Hepatocyte (in vitro differentiated cells): ENCODE results near the gene B3GALT2. TPM values are rescaled to one million over a fixed set of nuclear protein-coding genes. Genes with fewer than 3 reads are reported as not detected.
A peak's percentile ranks its signal among the peaks of the same experiment; 100 is the strongest.

Source experiments
- DNase-seq: peaks from one replicate; pipeline ENCODE4 v3.0.0-alpha.2; 2016; ENCODE audit warnings: low spot score
- H2AFZ ChIP-seq: fragments of 200-600 bp; sonication (generic); 2 replicates; pipeline ENCODE4 v1.6.0; 2016; ENCODE audit warnings: antibody characterized with exemption, mild to moderate bottlenecking
- H3K27ac ChIP-seq: fragments of 200-600 bp; sonication (generic); 2 replicates; pipeline ENCODE4 v1.5.1; 2016; ENCODE audit warnings: mild to moderate bottlenecking
- H3K27me3 ChIP-seq: fragments of 200-600 bp; sonication (generic); 2 replicates; pipeline ENCODE4 v1.6.1; 2016
- H3K36me3 ChIP-seq: fragments of 200-600 bp; sonication (generic); replicated peaks from 2 replicates; pipeline ENCODE4 v1.5.1; 2016; ENCODE audit warnings: low read depth; ENCODE audit not compliant: insufficient read depth
- H3K4me1 ChIP-seq: fragments of 200-600 bp; sonication (generic); 2 replicates; pipeline ENCODE4 v1.5.1; 2016; ENCODE audit warnings: mild to moderate bottlenecking, moderate library complexity; ENCODE audit not compliant: insufficient read depth
- H3K4me2 ChIP-seq: fragments of 200-600 bp; sonication (generic); 2 replicates; pipeline ENCODE4 v1.6.0; 2016
- H3K4me3 ChIP-seq: fragments of 200-600 bp; sonication (generic); 2 replicates; pipeline ENCODE4 v1.5.1; 2016; ENCODE audit warnings: mild to moderate bottlenecking
- H3K79me2 ChIP-seq: fragments of 200-600 bp; sonication (generic); 2 replicates; pipeline ENCODE4 v1.6.0; 2017; ENCODE audit warnings: mild to moderate bottlenecking
- H3K9me2 ChIP-seq: fragments of 200-600 bp; sonication (generic); replicated peaks from 2 replicates; pipeline ENCODE4 v1.6.0; 2017; ENCODE audit warnings: mild to moderate bottlenecking; ENCODE audit not compliant: insufficient read depth
- H3K9me3 ChIP-seq: fragments of 200-600 bp; sonication (generic); 2 replicates; pipeline ENCODE4 v1.5.1; 2016; ENCODE audit warnings: low read depth, mild to moderate bottlenecking
- H4K20me1 ChIP-seq: fragments of 200-600 bp; sonication (generic); 2 replicates; pipeline ENCODE4 v1.6.0; 2016; ENCODE audit warnings: mild to moderate bottlenecking; ENCODE audit not compliant: insufficient read depth, poor library complexity, severe bottlenecking
- EZH2 ChIP-seq: fragments of 200-600 bp; sonication (generic); IDR thresholded peaks from 2 replicates; pipeline ENCODE4 v1.6.1; 2016; ENCODE audit warnings: antibody characterized with exemption, mild to moderate bottlenecking, borderline replicate concordance
- EZH2phosphoT487 ChIP-seq: fragments of 200-600 bp; sonication (generic); IDR thresholded peaks from one replicate; pipeline ENCODE4 v1.6.1; 2018; ENCODE audit warnings: antibody characterized with exemption, mild to moderate bottlenecking, low read depth, moderate library complexity; ENCODE audit not compliant: unreplicated experiment, severe bottlenecking
- WGBS: methylation state at CpG from one replicate; pipeline ENCODE4 v1.1.6; 2016; ENCODE audit warnings: low lambda C conversion rate; ENCODE audit errors: missing lambda C conversion rate; 5-methylcytosine and 5-hydroxymethylcytosine counted together
- polyA plus RNA-seq: library from polyadenylated mRNA; unstranded; fragments of >200 nt; fragmentation: Nextera tagmentation; extraction: Ambion mirVana; gene quantifications from 2 replicates; pipeline ENCODE4 v1.2.1, GENCODE V29; 2016
- total RNA-seq: library from RNA; depleted of rRNA; stranded (reverse); fragments of >200 nt; gene quantifications from 2 replicates; pipeline ENCODE4 v1.2.3, GENCODE V29; 2014
- TF ChIP-seq, protein P1 (sequence below): fragments of 200-600 bp; sonication (generic); IDR thresholded peaks from 2 replicates; pipeline ENCODE4 v1.5.1; 2016; ENCODE audit warnings: antibody characterized with exemption, mild to moderate bottlenecking; ENCODE audit not compliant: poor library complexity

The B3GALT2 gene
- total and polyA plus RNA-seq, 2 experiments from 2014 or later = 1.4 to 9.7 TPM

DNA sequence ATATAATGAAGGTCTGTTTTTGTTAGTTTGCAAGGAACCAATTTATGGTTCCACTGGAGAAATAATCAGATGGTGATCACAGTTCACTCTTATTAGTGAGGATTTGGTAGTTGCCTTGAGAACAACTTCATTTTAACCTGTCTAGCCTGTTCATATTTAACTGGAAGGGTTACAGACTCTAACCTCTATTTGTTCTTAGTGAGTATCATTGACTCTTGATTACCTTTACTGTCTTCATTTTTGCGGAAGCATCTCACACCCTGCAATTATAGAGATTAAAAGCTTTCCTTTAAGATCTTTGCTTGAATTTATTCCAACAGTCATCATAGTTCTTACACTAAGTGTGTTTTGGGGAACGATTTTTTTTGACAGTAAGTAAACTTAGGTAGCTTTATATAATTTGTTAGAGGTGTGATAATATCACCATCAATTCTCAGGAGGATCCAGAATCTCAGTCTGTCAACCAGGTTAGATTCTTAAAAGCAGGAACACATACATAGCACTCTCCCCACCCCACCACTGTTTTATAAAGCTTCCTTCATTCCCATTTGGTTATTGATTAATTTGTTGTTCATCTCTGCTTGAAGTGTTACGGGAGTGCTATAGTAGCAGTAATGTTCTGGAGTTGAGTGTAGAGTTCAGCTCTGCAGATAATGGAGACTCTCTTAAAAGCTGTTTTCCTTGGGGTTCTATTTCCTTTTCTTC is 30.1 kb downstream of the B3GALT2 start:
- no peaks in the 10 kb centered on the region for H3K27me3 ChIP-seq
- H3K4me1 ChIP-seq = peaks cover 16% of the 10 kb centered on the region
- no peaks in the 10 kb centered on the region for H3K36me3 ChIP-seq
- no peak overlapping the region for H2AFZ ChIP-seq
- no peak overlapping the region for H3K4me3 ChIP-seq
- H3K4me2 ChIP-seq = peak overlapping the region; percentile 20
- WGBS = 70% methylated on average over 3 of the region's 3 CpGs
- DNase-seq = no peak
- TF ChIP-seq, protein P1, sequence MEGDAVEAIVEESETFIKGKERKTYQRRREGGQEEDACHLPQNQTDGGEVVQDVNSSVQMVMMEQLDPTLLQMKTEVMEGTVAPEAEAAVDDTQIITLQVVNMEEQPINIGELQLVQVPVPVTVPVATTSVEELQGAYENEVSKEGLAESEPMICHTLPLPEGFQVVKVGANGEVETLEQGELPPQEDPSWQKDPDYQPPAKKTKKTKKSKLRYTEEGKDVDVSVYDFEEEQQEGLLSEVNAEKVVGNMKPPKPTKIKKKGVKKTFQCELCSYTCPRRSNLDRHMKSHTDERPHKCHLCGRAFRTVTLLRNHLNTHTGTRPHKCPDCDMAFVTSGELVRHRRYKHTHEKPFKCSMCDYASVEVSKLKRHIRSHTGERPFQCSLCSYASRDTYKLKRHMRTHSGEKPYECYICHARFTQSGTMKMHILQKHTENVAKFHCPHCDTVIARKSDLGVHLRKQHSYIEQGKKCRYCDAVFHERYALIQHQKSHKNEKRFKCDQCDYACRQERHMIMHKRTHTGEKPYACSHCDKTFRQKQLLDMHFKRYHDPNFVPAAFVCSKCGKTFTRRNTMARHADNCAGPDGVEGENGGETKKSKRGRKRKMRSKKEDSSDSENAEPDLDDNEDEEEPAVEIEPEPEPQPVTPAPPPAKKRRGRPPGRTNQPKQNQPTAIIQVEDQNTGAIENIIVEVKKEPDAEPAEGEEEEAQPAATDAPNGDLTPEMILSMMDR = no peak
- TF ChIP-seq EZH2phosphoT487 (no peak), EZH2 (no peak)
- H3K79me2 ChIP-seq = peaks cover 14% of the 10 kb centered on the region
- H3K9me3 ChIP-seq = no peaks in the 10 kb centered on the region
- H4K20me1 ChIP-seq = no peaks in the 10 kb centered on the region
- H3K9me2 ChIP-seq = no peaks in the 10 kb centered on the region
- peak overlapping the region; percentile 17 for H3K27ac ChIP-seq

DNA sequence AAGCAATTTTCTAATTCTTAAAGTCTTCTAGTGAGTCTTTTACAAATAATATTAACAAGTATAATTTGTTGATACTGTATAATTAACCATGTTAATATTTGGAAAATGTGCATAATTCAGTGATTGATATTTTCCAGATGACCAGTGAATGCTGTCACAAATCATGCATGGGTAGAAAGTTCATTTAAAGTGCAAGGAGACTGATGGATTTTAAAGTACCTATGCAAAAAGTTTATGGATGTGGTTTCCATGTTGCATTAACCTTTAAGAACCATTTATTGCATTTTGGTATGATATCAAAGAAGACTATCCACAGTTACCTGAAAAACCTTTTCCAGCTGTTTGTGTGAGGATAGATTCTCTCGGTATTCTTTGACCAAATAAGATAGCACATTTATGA is 41.4 kb downstream of the B3GALT2 start:
- Histone ChIP-seq H4K20me1 (no peaks in the 10 kb centered on the region), H3K9me2 (no peaks in the 10 kb centered on the region), H3K4me1 (no peaks in the 10 kb centered on the region), H3K9me3 (no peaks in the 10 kb centered on the region), H3K4me2 (no peak overlapping the region), H3K4me3 (no peak overlapping the region), H3K27me3 (no peaks in the 10 kb centered on the region), H3K27ac (no peak overlapping the region), H2AFZ (no peak overlapping the region), H3K36me3 (no peaks in the 10 kb centered on the region), H3K79me2 (no peaks in the 10 kb centered on the region)
- DNase-seq = no peak
- TF ChIP-seq, protein P1 = no peak
- TF ChIP-seq EZH2 (no peak), EZH2phosphoT487 (no peak)
- WGBS = 70% methylated on average over 1 of the region's 1 CpG

DNA sequence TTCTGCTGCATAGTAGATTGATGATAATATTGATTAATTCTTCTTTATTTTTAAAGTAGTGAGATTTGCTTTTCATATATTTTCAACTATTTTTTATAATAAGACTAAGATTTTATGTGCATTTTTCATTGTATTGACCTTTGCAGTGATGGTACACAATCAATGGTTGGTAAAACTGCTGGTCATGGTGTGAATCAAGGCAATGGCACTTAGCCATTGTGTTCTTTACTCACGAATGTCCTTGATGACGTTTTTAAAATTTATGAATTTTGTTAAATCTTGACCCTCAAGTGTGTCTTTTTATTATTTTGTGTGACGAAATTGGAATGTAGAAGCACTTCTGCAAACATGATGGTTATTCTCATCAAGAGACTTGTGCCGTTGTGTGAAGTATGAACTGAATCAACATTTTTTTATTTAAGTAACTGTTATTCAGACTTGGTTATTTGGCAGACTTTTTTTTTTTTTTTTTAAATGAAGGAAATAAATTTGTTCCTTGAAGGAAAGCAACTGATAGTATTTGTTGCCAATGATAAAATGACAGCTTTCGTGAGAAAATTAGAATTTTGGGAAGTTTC is 42.0 kb downstream of the B3GALT2 start:
- Histone ChIP-seq H4K20me1 (no peaks in the 10 kb centered on the region), H3K36me3 (no peaks in the 10 kb centered on the region)
- 91% methylated on average over 5 of the region's 5 CpGs for WGBS

More for the DNA sequence above, 42.0 kb downstream of the B3GALT2 start:
- Histone ChIP-seq H3K9me3 (no peaks in the 10 kb centered on the region), H3K4me3 (no peak overlapping the region), H3K4me1 (no peaks in the 10 kb centered on the region), H3K27me3 (no peaks in the 10 kb centered on the region), H3K79me2 (peaks cover 5% of the 10 kb centered on the region), H3K27ac (no peak overlapping the region), H3K4me2 (no peak overlapping the region), H2AFZ (no peak overlapping the region), H3K9me2 (no peaks in the 10 kb centered on the region)
- DNase-seq = no peak
- TF ChIP-seq EZH2 (no peak), EZH2phosphoT487 (no peak)
- TF ChIP-seq, protein P1 = no peak
